ENCODE data around the gene RAB3C.

RAB3C gene

DNA sequence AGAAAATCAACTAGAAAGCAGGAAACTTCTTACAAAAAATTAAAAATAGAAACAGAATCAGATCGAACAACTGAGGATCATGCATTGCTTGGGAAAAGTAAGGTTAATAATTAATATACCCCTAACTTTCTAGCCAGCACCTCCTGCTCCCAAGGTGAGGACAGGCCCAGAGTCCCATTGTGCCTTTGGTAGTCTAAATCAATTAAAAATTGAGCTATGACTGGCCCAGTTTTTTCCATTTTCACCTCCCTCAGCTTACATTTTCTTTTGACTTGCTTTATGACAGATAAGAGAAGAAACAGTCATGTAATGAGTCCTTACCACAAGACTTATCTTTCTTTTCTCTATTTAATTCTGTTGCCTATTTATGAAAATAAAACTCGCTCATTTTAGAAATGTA is 182.2 kb downstream of the RAB3C start:
- Histone ChIP-seq H3K27me3 (ENCODE audit: low read depth) (no peaks in the 10 kb centered on the region), H3K36me3 (replicated peaks) (no peaks in the 10 kb centered on the region), H3K9me3 (no peaks in the 10 kb centered on the region), H3K4me1 (no peaks in the 10 kb centered on the region), H3K4me3 (no peak overlapping the region)
- no peak for DNase-seq (ENCODE audit: low spot score in 2 of 2)
- in situ Hi-C loops (cut with MboI; ENCODE audit: low sequenced_read_pairs): no loop called here

DNA sequence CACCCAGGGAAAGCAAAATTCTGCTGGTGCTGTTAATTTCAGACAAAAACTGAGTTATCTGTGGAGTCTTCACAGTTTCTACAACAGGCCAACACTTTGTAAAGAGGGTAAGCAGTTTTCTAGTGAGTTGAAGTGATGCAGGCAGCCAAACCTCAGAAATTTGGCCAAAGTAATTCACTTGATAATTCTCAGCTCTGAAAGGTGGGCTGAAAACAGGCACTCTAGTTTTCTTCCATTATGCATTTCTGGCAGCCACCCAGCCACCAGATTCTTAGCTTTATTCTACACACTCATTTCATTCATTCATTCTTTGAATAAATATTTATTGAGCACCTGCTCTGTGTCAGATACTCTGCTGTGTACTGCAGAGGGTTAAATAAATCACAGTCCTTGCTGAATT is 184.2 kb downstream of the RAB3C start:
- Histone ChIP-seq H3K36me3 (replicated peaks) (no peaks in the 10 kb centered on the region), H3K9me3 (no peaks in the 10 kb centered on the region), H3K4me1 (no peaks in the 10 kb centered on the region), H3K27me3 (ENCODE audit: low read depth) (no peaks in the 10 kb centered on the region), H3K4me3 (no peak overlapping the region)
- in situ Hi-C loops (cut with MboI; ENCODE audit: low sequenced_read_pairs): no loop called here
- no peak for DNase-seq (ENCODE audit: low spot score in 2 of 2)

GRCh38 chr5:58770136-58770535 is 187.3 kb downstream of the RAB3C start:
- H3K4me3 ChIP-seq: no peak overlapping the region
- H3K9me3 ChIP-seq: no peaks in the 10 kb centered on the region
- DNase-seq (ENCODE audit: low spot score in 2 of 2): no peak
- H3K36me3 ChIP-seq (replicated peaks): no peaks in the 10 kb centered on the region
- no peaks in the 10 kb centered on the region for H3K4me1 ChIP-seq
- in situ Hi-C loops (cut with MboI; ENCODE audit: low sequenced_read_pairs): no loop called here
- no peaks in the 10 kb centered on the region for H3K27me3 ChIP-seq (ENCODE audit: low read depth)

DNA sequence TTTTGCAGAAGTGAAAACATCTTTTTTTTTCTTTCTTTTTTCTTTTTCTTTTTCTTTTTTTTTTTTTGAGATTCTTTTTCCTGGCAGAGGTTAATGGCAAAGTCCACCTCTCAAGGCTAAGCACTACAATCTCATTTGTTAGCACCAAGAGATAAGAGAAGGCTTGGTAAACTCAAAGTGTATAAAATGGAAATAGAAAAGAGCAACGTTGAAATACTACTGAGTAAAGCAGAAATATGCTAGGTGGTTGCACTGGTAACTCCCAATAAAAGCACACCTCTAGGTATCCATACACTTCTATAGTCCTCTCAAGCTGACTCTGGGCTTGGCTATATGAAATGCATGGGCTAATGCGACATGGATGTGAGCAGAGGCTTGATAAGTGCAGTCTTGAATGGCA is 188.9 kb downstream of the RAB3C start:
- Histone ChIP-seq H3K4me3 (no peak overlapping the region), H3K27me3 (ENCODE audit: low read depth) (no peaks in the 10 kb centered on the region), H3K36me3 (replicated peaks) (no peaks in the 10 kb centered on the region), H3K4me1 (no peaks in the 10 kb centered on the region), H3K9me3 (no peaks in the 10 kb centered on the region)
- in situ Hi-C loops (cut with MboI; ENCODE audit: low sequenced_read_pairs): no loop called here
- DNase-seq (ENCODE audit: low spot score in 2 of 2): no peak

GRCh38 chr5:58773744-58774441 is 191.0 kb downstream of the RAB3C start:
- no peak for DNase-seq (ENCODE audit: low spot score in 2 of 2)
- no peaks in the 10 kb centered on the region for H3K27me3 ChIP-seq (ENCODE audit: low read depth)
- no peaks in the 10 kb centered on the region for H3K4me1 ChIP-seq
- H3K36me3 ChIP-seq (replicated peaks): no peaks in the 10 kb centered on the region
- H3K9me3 ChIP-seq: no peaks in the 10 kb centered on the region
- no peak overlapping the region for H3K4me3 ChIP-seq
- in situ Hi-C loops (cut with MboI; ENCODE audit: low sequenced_read_pairs): no loop called here

- in situ Hi-C loops (cut with MboI; ENCODE audit: low sequenced_read_pairs): no loop called here
- no peak for DNase-seq (ENCODE audit: low spot score in 2 of 2)
- no peaks in the 10 kb centered on the region for H3K4me1 ChIP-seq
Observed at GRCh38 chr5:58774937-58775336, 192.1 kb downstream of the RAB3C start.

GRCh38 chr5:58775701-58776262 is 192.9 kb downstream of the RAB3C start:
- H3K36me3 ChIP-seq (replicated peaks): no peaks in the 10 kb centered on the region
- H3K4me1 ChIP-seq: no peaks in the 10 kb centered on the region
- H3K9me3 ChIP-seq: no peaks in the 10 kb centered on the region
- H3K27me3 ChIP-seq (ENCODE audit: low read depth): no peaks in the 10 kb centered on the region
- DNase-seq (ENCODE audit: low spot score in 2 of 2): no peak
- in situ Hi-C loops (cut with MboI; ENCODE audit: low sequenced_read_pairs): no loop called here
- H3K4me3 ChIP-seq: no peak overlapping the region

More at GRCh38 chr5:58774937-58775336, 192.1 kb downstream of the RAB3C start:
- no peak overlapping the region for H3K4me3 ChIP-seq
- H3K9me3 ChIP-seq: no peaks in the 10 kb centered on the region
- H3K36me3 ChIP-seq (replicated peaks): no peaks in the 10 kb centered on the region
- no peaks in the 10 kb centered on the region for H3K27me3 ChIP-seq (ENCODE audit: low read depth)

GRCh38 chr5:58776559-58776958 is 193.7 kb downstream of the RAB3C start:
- Histone ChIP-seq H3K27me3 (ENCODE audit: low read depth) (no peaks in the 10 kb centered on the region), H3K4me1 (no peaks in the 10 kb centered on the region), H3K4me3 (no peak overlapping the region), H3K36me3 (replicated peaks) (no peaks in the 10 kb centered on the region), H3K9me3 (no peaks in the 10 kb centered on the region)
- no peak for DNase-seq (ENCODE audit: low spot score in 2 of 2)
- in situ Hi-C loops (cut with MboI; ENCODE audit: low sequenced_read_pairs): no loop called here

GRCh38 chr5:58778888-58779287 is 196.0 kb downstream of the RAB3C start:
- H3K4me3 ChIP-seq: no peak overlapping the region
- DNase-seq (ENCODE audit: low spot score in 2 of 2): no peak
- no peaks in the 10 kb centered on the region for H3K4me1 ChIP-seq
- no peaks in the 10 kb centered on the region for H3K27me3 ChIP-seq (ENCODE audit: low read depth)
- in situ Hi-C loops (cut with MboI; ENCODE audit: low sequenced_read_pairs): no loop called here
- no peaks in the 10 kb centered on the region for H3K9me3 ChIP-seq
- no peaks in the 10 kb centered on the region for H3K36me3 ChIP-seq (replicated peaks)

DNA sequence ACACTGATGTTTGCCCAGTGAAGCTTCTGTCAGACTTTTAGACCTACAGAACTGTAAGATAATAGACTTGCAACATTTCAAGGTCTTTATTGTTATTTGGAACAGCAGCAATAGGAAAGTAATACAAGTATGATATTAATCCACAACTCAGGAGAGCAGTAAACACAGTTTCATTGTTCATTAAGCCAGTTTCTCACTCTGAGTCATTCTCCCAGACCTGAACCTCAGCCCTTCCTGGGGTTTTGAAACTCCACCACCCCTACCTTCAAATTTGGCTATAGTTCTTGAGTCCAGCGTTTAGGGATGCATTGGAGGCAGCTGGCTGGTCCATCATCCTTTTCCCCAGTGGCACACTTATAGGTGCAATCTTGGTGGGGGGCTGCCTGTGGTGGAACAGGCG is 203.2 kb downstream of the RAB3C start:
- Histone ChIP-seq H3K9me3 (no peaks in the 10 kb centered on the region), H3K4me3 (no peak overlapping the region), H3K36me3 (replicated peaks) (no peaks in the 10 kb centered on the region), H3K27me3 (ENCODE audit: low read depth) (peaks cover 10% of the 10 kb centered on the region; the same call in 1 of the 2 replicates), H3K4me1 (no peaks in the 10 kb centered on the region)
- in situ Hi-C loops (cut with MboI; ENCODE audit: low sequenced_read_pairs): no loop called here
- DNase-seq (ENCODE audit: low spot score in 2 of 2): no peak

DNA sequence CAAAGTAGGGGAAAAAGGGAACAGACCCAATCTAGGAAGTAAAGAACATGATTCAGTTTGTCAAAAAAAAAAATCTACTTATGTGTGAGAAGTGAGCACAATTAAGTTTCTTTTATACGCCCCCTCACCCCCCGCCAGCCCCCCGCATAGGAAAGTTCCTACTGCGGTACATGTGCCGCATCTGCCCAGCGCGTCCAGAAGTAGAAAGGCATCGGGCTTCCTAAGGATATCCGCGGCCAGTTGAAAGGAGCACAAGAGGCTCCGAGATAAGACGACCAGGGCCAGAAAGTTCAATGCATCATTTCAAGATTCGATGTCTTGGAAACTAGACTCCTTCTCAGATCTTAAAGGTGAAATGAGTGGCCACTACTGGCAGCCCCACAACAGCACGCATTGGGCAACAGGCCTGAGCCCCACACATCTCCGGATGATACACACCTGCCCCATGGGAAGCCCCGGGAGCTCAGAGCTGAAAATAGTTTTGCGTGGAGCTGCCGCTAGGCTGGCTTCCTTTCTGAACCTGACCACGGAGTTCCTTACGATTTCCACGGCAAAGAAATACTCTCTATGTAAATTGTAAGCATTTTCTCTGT is 203.9 kb downstream of the RAB3C start:
- in situ Hi-C loops (cut with MboI; ENCODE audit: low sequenced_read_pairs): no loop called here
- DNase-seq (ENCODE audit: low spot score in 2 of 2): no peak

GRCh38 chr5:58787987-58788386 is 205.1 kb downstream of the RAB3C start:
- DNase-seq (ENCODE audit: low spot score in 2 of 2): no peak
- Histone ChIP-seq H3K9me3 (no peaks in the 10 kb centered on the region), H3K4me3 (no peak overlapping the region), H3K4me1 (no peaks in the 10 kb centered on the region), H3K36me3 (replicated peaks) (no peaks in the 10 kb centered on the region), H3K27me3 (ENCODE audit: low read depth) (peaks cover 10% of the 10 kb centered on the region; the same call in 1 of the 2 replicates)
- in situ Hi-C loops (cut with MboI; ENCODE audit: low sequenced_read_pairs): no loop called here

More for the DNA sequence above, 203.9 kb downstream of the RAB3C start:
- Histone ChIP-seq H3K27me3 (ENCODE audit: low read depth) (peaks cover 10% of the 10 kb centered on the region; the same call in 1 of the 2 replicates), H3K36me3 (replicated peaks) (no peaks in the 10 kb centered on the region), H3K4me3 (no peak overlapping the region), H3K4me1 (no peaks in the 10 kb centered on the region), H3K9me3 (no peaks in the 10 kb centered on the region)

DNA sequence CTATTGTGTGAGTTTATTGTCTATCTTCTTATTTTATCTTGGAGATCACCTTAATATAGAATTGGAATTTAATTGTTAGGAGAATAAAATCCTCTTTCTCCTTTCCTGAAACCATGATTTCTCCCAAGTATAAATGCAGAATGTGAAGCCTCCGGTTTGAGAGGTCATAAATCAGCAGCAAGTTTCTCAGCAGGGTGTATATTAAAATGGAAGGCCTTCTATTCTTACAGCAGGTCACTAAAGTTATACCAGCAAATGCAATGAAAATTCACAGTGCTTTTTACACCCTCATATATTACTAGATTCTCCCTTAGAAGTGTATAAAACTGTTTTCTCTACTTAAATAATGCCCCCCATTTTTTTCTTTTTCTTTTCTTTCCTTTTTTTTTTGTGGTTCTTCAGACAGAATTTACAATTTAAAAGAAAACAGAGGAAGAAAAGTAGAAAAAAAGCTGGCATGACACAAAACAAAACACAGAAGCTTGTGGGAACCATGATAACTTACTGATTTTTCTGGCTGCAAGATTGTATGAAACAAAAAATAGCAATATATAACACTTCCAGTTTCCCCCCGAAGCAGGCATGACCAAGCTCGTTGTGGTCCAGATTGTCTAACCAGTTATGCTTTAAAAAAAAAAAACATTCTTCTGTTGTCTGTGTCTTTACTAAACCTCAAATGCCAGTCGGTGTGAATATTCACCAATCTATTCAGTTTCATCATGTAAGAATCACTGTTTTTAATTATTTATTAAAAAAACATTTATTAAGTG is 211.2 kb downstream of the RAB3C start:
- no peaks in the 10 kb centered on the region for H3K4me1 ChIP-seq
- no peaks in the 10 kb centered on the region for H3K9me3 ChIP-seq
- DNase-seq (ENCODE audit: low spot score in 2 of 2): no peak
- H3K36me3 ChIP-seq (replicated peaks): no peaks in the 10 kb centered on the region
- no peak overlapping the region for H3K4me3 ChIP-seq
- no peaks in the 10 kb centered on the region for H3K27me3 ChIP-seq (ENCODE audit: low read depth)
- in situ Hi-C loops (cut with MboI; ENCODE audit: low sequenced_read_pairs): no loop called here

DNA sequence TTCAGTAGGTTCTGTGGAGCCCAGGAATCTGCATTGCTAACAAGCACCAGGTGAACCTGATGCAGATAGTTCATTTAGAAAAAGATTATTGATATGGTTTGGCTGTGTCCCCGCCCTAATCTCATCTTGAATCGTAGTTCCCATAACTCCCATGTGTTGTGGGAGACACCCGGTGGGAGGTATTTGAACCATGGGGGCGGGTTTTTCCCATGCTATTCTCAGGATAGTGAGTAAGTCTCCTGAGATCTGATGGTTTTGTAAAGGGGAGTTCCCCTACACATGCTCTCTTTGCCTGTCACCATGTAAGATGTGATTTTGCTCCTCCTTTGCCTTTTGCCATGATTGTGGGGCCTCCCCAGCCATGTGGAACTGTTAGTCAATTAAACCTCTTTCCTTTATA is 212.0 kb downstream of the RAB3C start:
- no peak overlapping the region for H3K4me3 ChIP-seq
- no peaks in the 10 kb centered on the region for H3K9me3 ChIP-seq
- in situ Hi-C loops (cut with MboI; ENCODE audit: low sequenced_read_pairs): no loop called here
- H3K36me3 ChIP-seq (replicated peaks): no peaks in the 10 kb centered on the region
- H3K27me3 ChIP-seq (ENCODE audit: low read depth): no peaks in the 10 kb centered on the region
- no peak for DNase-seq (ENCODE audit: low spot score in 2 of 2)
- no peaks in the 10 kb centered on the region for H3K4me1 ChIP-seq

Data from HAP-1 (cell line).